Measurements from ENCODE around the gene ADGRL1. TPM values are rescaled to one million over a fixed set of nuclear protein-coding genes. Genes with fewer than 3 reads are reported as not detected.

The ADGRL1 gene
- polyA plus RNA-seq, 1 experiment: 4.0 TPM

DNA sequence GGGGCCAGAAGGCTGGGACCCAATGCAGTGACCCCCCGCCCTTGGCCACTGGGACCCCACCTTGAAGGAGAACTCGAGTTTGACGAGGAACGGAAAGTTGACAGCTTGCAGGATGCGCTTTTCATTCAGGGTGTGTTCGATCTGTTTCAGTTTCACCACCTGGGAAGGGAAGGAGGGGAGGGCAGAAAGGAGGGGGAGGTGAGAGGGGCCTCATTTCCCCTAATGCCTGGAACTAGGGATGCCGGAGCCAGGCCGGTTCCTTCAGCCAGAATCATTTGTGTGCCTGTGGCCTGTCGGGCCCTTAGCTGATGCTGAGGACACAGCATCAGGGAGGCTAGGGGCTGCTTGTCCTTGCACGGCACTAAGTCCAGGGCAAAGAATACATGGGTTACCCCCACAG is 103.2 kb downstream of the ADGRL1 start:
- TF ChIP-seq, protein P1, sequence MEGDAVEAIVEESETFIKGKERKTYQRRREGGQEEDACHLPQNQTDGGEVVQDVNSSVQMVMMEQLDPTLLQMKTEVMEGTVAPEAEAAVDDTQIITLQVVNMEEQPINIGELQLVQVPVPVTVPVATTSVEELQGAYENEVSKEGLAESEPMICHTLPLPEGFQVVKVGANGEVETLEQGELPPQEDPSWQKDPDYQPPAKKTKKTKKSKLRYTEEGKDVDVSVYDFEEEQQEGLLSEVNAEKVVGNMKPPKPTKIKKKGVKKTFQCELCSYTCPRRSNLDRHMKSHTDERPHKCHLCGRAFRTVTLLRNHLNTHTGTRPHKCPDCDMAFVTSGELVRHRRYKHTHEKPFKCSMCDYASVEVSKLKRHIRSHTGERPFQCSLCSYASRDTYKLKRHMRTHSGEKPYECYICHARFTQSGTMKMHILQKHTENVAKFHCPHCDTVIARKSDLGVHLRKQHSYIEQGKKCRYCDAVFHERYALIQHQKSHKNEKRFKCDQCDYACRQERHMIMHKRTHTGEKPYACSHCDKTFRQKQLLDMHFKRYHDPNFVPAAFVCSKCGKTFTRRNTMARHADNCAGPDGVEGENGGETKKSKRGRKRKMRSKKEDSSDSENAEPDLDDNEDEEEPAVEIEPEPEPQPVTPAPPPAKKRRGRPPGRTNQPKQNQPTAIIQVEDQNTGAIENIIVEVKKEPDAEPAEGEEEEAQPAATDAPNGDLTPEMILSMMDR (IDR thresholded peaks at IDR 0.05; ENCODE audit: insufficient read depth, low read depth, low read length): no peak
- Histone ChIP-seq H3K27me3 (ENCODE audit: control insufficient read depth, insufficient read depth, low read length) (no peaks in the 10 kb centered on the region), H3K4me3 (ENCODE audit: low read depth, low read length) (no peak overlapping the region), H3K36me3 (ENCODE audit: control insufficient read depth, insufficient read depth, low read length) (peaks cover 22% of the 10 kb centered on the region)
- no peak for DNase-seq (ENCODE audit: low read depth)
- ChIA-PET POLR2A (no interaction called here), CTCF (interaction anchor here (1.3 to 2.0 kb wide), 2 partner anchors 10 to 11 kb away, joined by 4 to 7 read pairs; a partner anchor contains a TSS)

DNA sequence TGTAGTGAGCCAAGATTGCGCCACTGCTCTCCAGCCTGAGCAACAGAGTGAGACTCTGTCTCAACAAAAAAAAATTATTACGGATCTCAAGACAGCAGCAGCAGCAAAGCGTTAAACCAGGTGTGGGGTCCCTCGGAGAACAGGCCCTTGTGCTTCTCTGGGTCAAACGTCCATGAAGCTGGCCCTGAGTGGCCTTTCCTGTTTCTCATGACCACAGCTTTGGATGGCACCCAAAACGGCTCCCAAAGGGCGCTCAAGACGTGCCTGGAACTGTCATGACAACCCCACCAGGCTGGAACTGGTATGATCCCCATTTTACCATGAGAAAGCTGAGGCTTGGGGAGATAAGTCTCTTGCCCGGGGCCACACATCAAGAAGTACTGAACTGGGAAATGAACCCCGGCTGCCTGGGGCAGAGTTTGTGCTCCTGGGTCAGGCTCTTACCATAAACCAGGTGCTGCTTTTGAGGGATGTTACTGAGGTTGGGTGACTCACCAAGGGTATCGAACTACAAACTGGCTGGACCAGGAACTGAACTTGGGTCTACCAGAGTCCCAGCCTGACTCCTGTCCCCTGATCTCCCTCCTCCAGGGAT is 103.8 kb downstream of the ADGRL1 start:
- Histone ChIP-seq H3K27me3 (ENCODE audit: control insufficient read depth, insufficient read depth, low read length) (no peaks in the 10 kb centered on the region), H3K4me3 (ENCODE audit: low read depth, low read length) (no peak overlapping the region), H3K36me3 (ENCODE audit: control insufficient read depth, insufficient read depth, low read length) (peaks cover 26% of the 10 kb centered on the region)
- CTCF ChIA-PET: interaction anchor here (0.8 to 1.3 kb wide), 2 partner anchors 10 to 29 kb away, joined by 3 to 4 read pairs; partner anchors contain the start of gene MISP3
- TF ChIP-seq, protein P1 (IDR thresholded peaks at IDR 0.05; ENCODE audit: insufficient read depth, low read depth, low read length): no peak
- DNase-seq (ENCODE audit: low read depth): no peak
- POLR2A ChIA-PET: no interaction called here

DNA sequence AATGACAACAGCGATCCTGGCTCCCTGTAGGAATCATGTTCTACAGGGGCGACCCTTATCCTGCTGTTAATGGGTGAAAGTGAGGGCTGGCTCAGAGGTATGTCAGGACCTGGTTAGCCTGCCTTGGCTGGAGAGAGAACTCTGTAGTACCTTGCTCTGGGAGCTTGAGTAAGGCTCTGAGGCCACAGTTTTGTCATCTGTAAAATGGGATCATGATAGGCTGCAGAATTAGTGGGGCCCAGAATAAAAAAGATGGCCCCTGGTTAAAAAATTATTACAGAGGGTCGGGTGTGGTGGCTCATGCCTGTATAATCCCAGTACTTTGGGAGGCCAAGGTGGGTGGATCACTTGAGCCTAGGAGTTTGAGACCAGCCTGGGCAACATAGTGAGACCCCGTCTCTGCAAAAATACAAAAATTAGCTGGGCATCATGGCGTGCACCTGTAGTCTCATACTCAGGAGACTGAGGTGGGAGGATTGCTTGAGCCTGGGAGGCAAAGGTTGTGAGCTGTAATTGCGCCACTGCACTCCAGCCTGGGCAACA is 104.9 kb downstream of the ADGRL1 start:
- TF ChIP-seq, protein P1 (IDR thresholded peaks at IDR 0.05; ENCODE audit: insufficient read depth, low read depth, low read length): no peak
- POLR2A ChIA-PET: no interaction called here

More for the DNA sequence above, 104.9 kb downstream of the ADGRL1 start:
- Histone ChIP-seq H3K36me3 (ENCODE audit: control insufficient read depth, insufficient read depth, low read length) (peaks cover 32% of the 10 kb centered on the region), H3K4me3 (ENCODE audit: low read depth, low read length) (no peak overlapping the region), H3K27me3 (ENCODE audit: control insufficient read depth, insufficient read depth, low read length) (no peaks in the 10 kb centered on the region)
- no peak for DNase-seq (ENCODE audit: low read depth)
- CTCF ChIA-PET: interaction anchor here (0.7 kb wide), 1 partner anchor 13 kb away, joined by 3 read pairs; no protein-coding TSS in a partner anchor

Small RNAs within 50 kb of the gene (small RNA-seq; reads per million reads assigned to genes)
- gene RN7SL231P (ENCODE audit: insufficient read length, low read depth, low replicate concordance): not detected

Other genes with a start within 250 kb of the ADGRL1 start
- 0.37 and 0.78 TPM in 2 replicates for gene RFX1, start 199.8 kb downstream of the ADGRL1 start, polyA plus RNA-seq (2011; rRNA removed)
- not detected in 2 replicates for gene RLN3, start 178.0 kb downstream of the ADGRL1 start, polyA plus RNA-seq (2011; rRNA removed)
- 4.4 and 6.6 TPM in 2 replicates for gene IL27RA, start 174.4 kb downstream of the ADGRL1 start, polyA plus RNA-seq (2011; rRNA removed)
- gene PALM3, start 144.1 kb downstream of the ADGRL1 start, polyA plus RNA-seq (2011; rRNA removed): 0.15 and 0.17 TPM in 2 replicates
- 0.39 and 0.58 TPM in 2 replicates for gene MISP3, start 133.4 kb downstream of the ADGRL1 start, polyA plus RNA-seq (2011; rRNA removed)
- not detected in 2 replicates for gene C19orf67, start 120.4 kb downstream of the ADGRL1 start, polyA plus RNA-seq (2011; rRNA removed)
- gene SAMD1, start 115.4 kb downstream of the ADGRL1 start, polyA plus RNA-seq (2011; rRNA removed): 7.4 and 9.2 TPM in 2 replicates
- 15.6 and 35.4 TPM in 2 replicates for gene PRKACA, start 88.4 kb downstream of the ADGRL1 start, polyA plus RNA-seq (2011; rRNA removed)
- 8.2 and 11.1 TPM in 2 replicates for gene ASF1B, start 69.6 kb downstream of the ADGRL1 start, polyA plus RNA-seq (2011; rRNA removed)
- 27.1 and 64.4 TPM in 2 replicates for gene ADGRE5, start 175.3 kb upstream of the ADGRL1 start, polyA plus RNA-seq (2011; rRNA removed)
- 37.9 and 64.0 TPM in 2 replicates for gene DDX39A, start 213.2 kb upstream of the ADGRL1 start, polyA plus RNA-seq (2011; rRNA removed)
- gene PKN1, start 227.1 kb upstream of the ADGRL1 start, polyA plus RNA-seq (2011; rRNA removed): 73.5 and 117 TPM in 2 replicates